Activated CD4-positive, alpha-beta T cell treated with anti-CD3 and anti-CD28 coated beads for 24 hours (primary cell): ENCODE measurements around the gene HNRNPM.
"Not testable (repeated sequence)": the region's sequence is repeated elsewhere in the genome, so short reads cannot be mapped to it uniquely, and the experiment has no call there.

Experiments
- DNase-seq, 2 donors: peaks; one replicate each; pipeline ENCODE4 v3.0.0-alpha.2; 2020; ENCODE audit warnings: low read depth in 2 of 2

The HNRNPM gene, protein sequence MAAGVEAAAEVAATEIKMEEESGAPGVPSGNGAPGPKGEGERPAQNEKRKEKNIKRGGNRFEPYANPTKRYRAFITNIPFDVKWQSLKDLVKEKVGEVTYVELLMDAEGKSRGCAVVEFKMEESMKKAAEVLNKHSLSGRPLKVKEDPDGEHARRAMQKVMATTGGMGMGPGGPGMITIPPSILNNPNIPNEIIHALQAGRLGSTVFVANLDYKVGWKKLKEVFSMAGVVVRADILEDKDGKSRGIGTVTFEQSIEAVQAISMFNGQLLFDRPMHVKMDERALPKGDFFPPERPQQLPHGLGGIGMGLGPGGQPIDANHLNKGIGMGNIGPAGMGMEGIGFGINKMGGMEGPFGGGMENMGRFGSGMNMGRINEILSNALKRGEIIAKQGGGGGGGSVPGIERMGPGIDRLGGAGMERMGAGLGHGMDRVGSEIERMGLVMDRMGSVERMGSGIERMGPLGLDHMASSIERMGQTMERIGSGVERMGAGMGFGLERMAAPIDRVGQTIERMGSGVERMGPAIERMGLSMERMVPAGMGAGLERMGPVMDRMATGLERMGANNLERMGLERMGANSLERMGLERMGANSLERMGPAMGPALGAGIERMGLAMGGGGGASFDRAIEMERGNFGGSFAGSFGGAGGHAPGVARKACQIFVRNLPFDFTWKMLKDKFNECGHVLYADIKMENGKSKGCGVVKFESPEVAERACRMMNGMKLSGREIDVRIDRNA

DNA sequence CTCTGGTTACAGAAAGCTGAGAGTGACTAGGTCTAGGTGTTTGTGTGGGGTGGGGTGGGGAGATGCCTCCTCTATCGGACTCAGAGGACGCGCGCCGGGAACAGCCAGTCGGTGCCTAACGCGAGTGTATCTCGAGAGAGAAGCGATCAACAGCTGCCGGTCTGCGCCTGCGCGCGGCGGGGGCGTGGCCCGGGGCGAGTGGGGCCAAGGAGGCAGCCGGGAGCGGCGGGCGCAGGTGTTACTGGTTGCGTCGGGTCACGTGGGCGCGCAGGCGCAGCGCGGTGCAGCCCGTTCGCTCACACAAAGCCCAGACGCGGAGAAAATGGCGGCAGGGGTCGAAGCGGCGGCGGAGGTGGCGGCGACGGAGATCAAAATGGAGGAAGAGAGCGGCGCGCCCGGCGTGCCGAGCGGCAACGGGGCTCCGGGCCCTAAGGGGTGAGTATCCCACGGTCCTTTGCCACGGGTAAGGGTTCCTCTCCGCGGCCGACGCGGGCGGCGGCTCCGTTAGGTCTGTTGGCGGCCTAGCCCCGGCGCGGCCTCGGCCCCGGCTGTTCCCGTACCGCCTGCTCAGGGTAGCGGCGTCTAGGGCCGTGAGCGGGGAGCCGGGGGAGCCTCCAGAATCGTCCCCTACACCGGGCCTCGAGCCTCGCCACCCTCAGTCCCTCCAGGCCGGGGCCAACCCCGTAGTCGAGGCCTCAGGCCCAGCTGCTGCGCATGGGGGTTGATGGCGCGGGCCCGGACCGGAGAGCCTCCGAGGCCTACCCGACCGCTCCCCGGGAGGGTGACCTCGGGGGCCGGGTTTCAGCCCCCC is at the start of gene HNRNPM:
TSS of gene HNRNPM (plus strand) at position 299 of the 811 bp plus-strand sequence. CDS start at position 323, 24 bp downstream.
- DNase-seq = peak; percentile 100

DNA sequence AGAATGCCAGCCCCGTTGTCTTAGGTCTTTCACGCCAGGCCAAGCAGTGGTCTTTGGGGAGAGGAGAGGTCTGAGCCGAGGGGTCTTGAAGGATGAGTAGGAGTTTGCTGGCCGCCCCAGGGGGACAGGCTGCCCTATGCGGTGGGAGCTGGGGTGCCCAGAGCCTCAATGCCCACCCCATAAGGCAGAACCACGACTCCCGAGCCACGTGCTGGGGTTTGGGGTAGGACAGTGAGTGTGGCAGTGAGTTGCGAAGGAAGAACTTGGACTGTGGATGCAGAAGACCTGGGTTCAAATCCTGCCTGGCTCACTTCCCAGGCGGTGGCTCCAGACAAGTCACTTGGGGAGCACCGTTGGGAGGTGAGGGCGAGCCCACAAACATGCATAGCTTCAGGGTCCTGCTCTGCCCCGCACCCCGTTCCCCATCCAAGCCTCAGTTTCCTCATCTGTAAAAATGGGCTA is 49.1 kb upstream of the HNRNPM start:
- DNase-seq = no peak

- no peak for DNase-seq
Observed at GRCh38 chr19:8396185-8396562, 48.6 kb upstream of the HNRNPM start.

GRCh38 chr19:8396563-8397203 is 48.1 kb upstream of the HNRNPM start:
- DNase-seq = peak; percentile 50 to 66

- no peak for DNase-seq
Observed at GRCh38 chr19:8397271-8397670, 47.5 kb upstream of the HNRNPM start.

DNA sequence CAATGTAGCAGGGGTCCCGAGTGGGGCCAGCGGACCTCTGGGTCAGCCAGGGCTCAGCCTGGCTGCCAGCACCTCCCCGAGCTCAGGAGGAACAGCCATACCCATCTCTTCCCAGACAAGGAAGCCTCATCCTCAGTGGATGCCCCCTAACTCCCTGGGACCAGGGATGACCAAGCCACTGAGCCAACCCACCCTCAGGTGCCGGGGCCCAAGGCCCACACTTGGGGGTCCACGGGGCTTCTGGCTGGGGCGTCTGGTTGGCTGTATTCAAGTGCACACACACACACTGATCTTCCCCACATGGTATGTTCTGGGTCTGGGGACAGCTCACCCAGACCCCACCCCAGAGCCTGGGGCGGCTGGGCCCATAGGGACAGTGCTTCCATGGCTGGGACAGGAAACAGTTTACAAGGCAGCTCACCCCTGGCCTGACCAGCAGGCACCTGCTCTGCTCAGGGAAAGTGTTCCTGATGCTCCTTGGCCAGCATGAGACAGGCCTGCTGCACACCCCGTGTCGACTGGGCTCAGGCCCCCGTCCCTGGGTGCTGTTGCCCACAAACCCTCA is 46.9 kb upstream of the HNRNPM start:
- DNase-seq = no peak

- DNase-seq = no peak
Observed at GRCh38 chr19:8398311-8398771, 46.4 kb upstream of the HNRNPM start.

- DNase-seq = no peak
Observed at GRCh38 chr19:8399681-8400188, 45.0 kb upstream of the HNRNPM start.

GRCh38 chr19:8401981-8402411 is 42.8 kb upstream of the HNRNPM start:
- no peak for DNase-seq

DNA sequence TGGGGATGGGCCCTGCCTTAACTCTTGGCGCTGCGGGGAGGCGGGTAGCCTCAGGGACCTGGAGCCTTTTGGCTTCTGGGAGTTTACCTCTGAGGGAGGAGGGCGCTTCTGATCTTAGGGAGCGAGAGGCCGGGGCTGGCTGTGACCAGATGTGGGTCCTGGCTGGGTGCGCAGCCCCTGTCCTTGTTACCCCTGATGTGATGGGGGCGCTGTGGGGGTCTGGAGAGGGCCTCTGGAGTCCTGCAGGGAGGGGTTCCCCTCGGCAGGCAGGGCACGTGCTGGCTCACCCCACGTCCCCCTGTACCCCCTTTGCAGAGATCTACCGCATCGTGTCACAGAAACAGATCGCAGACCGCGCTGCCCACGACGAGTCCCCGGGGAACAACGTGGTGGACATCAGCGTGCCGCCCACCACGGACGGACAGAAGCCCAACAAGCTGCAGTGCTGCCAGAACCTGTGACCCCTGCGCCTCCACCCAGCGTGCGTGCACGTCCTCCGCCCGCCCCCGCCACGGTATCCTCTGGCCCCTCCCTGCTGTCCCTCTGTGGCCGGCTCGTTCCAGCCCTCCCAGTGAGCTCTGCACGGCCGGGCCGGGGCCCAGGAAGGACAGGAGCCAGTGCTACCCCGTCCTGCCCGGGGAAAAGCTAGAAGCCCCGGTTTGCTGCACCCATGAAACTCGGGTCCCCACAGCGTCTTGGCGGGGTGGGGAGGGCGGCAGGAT is 41.5 kb upstream of the HNRNPM start:
- DNase-seq = no peak

DNA sequence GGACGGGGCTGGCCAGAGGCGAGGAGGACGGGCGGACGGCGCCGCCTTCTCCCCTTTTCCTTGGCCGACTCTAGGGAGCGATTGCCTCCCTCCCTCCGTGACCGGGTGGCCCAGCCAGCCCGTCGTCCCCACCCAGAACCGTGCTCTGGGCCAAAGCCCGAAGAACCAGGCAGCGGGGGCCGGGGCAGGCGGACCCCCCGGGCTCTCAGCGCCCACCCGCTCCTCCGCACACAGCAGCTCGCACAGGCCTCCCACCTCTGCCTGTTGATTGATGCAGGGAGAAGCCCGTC is 41.0 kb upstream of the HNRNPM start:
- DNase-seq = no peak

GRCh38 chr19:8404391-8405151 is 40.2 kb upstream of the HNRNPM start:
- DNase-seq = no peak

DNA sequence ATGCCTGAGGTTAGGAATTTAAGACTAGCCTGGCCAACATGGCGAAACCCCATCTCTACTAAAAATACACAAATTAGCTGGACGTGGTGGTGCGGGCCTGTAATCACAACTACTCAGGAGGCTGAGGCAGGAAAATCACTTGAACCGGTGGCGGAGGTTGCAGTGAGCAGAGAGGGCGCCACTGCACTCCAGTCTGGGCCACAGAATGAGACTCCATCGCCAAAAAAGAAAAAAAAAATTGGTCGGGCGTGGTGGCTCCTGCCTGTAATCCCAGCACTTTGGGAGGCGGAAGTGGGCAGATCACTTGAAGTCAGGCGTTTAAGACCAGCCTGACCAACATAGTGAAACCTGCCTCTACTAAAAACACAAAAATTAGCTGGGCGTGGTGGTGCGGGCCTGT is 34.1 kb upstream of the HNRNPM start:
- DNase-seq = not testable (repeated sequence)

- DNase-seq = peak; percentile 90 to 92
Observed at GRCh38 chr19:8412783-8413628, 31.8 kb upstream of the HNRNPM start, which contains the start of gene MARCHF2. Gene MARCHF2, plus strand, starts transcription at chr19:8413305. Its CDS starts 8,536 bp downstream, at chr19:8421841.

DNA sequence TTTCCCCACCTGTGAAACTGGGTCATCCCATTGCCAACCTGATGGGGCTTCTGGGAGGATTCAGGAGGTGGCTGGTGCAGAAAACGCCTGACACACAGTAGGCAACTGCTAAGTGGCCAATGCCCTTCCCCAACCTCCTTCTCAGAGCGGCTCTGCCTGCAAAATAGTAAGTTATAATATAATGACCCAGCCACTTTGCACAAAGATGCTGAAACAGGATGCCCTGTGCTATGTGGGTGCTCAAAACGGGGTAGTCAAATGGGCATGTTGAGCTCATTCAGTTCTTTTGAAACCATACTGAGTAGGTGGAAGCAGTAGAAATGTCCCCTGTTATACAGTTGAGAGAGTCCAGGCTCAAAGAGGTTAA is 31.2 kb upstream of the HNRNPM start:
- no peak for DNase-seq

GRCh38 chr19:8416796-8417195 is 28.0 kb upstream of the HNRNPM start:
- DNase-seq = no peak

DNA sequence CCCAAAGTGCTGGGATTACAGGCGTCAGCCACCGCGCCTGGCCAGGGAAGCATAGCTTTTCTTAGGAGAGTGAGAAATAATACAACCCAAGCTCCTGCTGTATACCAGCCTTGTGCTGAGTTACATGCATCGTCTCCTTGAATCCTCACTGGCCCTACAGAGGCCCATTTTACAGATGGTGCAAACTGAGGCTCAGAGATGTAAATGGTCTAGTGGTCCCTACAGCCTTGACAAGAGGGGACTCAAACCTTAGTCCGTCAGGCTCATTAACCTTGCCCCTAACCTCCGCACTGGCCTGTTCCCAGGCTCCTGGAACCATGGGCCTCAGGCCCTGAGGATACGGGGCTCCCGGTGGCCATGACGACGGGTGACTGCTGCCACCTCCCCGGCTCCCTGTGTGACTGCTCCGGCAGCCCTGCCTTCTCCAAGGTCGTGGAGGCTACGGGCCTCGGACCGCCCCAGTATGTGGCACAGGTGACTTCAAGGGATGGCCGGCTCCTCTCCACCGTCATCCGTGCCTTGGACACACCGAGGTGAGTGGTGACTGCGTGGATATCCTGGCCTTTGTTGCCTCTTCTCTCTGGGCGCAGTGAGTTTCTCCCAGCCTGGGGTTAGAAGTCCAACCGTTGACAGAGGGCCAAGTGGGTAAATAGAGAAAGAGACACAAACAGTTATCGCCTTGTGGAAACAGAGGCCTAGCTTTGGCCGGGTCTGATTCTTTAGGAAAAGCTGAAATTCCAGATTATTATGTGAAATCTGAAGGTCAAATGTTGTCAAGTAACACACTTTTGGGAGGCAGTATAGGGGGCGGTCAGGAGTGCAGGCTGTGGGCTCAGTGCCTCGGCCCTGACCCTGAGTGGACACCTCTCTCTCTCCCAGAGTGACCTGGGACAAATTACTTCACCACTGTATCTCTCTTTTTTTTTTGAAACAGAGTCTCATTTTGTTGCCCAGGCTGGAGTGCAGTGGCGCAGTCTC is 23.0 kb upstream of the HNRNPM start:
- DNase-seq = no peak
